ENCODE results near the gene NOD2.

The NOD2 gene

GRCh38 chr16:50669741-50670140 is 23.7 kb upstream of the NOD2 start:
- DNase-seq (ENCODE audit: low read depth in 2 of 3, low spot score in 2 of 3): no peak

- no peak for DNase-seq (ENCODE audit: low read depth in 2 of 3, low spot score in 2 of 3)
These were observed 22.9 kb upstream of the NOD2 start for GRCh38 chr16:50670476-50670875.

GRCh38 chr16:50671644-50672260 is 21.7 kb upstream of the NOD2 start:
- peak in 1 of 3 experiments; percentile 66 for DNase-seq (ENCODE audit: low read depth in 2 of 3, low spot score in 2 of 3)

- no peak for DNase-seq (ENCODE audit: low read depth in 2 of 3, low spot score in 2 of 3)
These were observed 19.7 kb upstream of the NOD2 start for GRCh38 chr16:50673496-50674275.

GRCh38 chr16:50674831-50675230 is 18.6 kb upstream of the NOD2 start:
- no peak for DNase-seq (ENCODE audit: low read depth in 2 of 3, low spot score in 2 of 3)

GRCh38 chr16:50675686-50676610 is 17.5 kb upstream of the NOD2 start:
- no peak for DNase-seq (ENCODE audit: low read depth in 2 of 3, low spot score in 2 of 3)

- no peak for DNase-seq (ENCODE audit: low read depth in 2 of 3, low spot score in 2 of 3)
These were observed 16.7 kb upstream of the NOD2 start for GRCh38 chr16:50676684-50677225.

- no peak for DNase-seq (ENCODE audit: low read depth in 2 of 3, low spot score in 2 of 3)
These were observed 16.1 kb upstream of the NOD2 start for GRCh38 chr16:50677351-50677750.

- DNase-seq (ENCODE audit: low read depth in 2 of 3, low spot score in 2 of 3): no peak
These were observed 14.9 kb upstream of the NOD2 start for GRCh38 chr16:50678531-50678930.

GRCh38 chr16:50679266-50679665 is 14.1 kb upstream of the NOD2 start:
- DNase-seq (ENCODE audit: low read depth in 2 of 3, low spot score in 2 of 3): no peak

- no peak for DNase-seq (ENCODE audit: low read depth in 2 of 3, low spot score in 2 of 3)
These were observed 13.5 kb upstream of the NOD2 start for GRCh38 chr16:50679676-50680555.

GRCh38 chr16:50680556-50680893 is 12.9 kb upstream of the NOD2 start:
- DNase-seq (ENCODE audit: low read depth in 2 of 3, low spot score in 2 of 3): no peak

GRCh38 chr16:50681021-50681885 is 12.2 kb upstream of the NOD2 start, which contains the start of gene SNX20:
SNX20 (minus strand) TSS chr16:50681312; CDS start chr16:50677526, 3,786 bp downstream.
- no peak for DNase-seq (ENCODE audit: low read depth in 2 of 3, low spot score in 2 of 3)

GRCh38 chr16:50683689-50684374 is 9.6 kb upstream of the NOD2 start:
- no peak for DNase-seq (ENCODE audit: low read depth in 2 of 3, low spot score in 2 of 3)

GRCh38 chr16:50684823-50685461 is 8.5 kb upstream of the NOD2 start:
- DNase-seq (ENCODE audit: low read depth in 2 of 3, low spot score in 2 of 3): no peak

- no peak for DNase-seq (ENCODE audit: low read depth in 2 of 3, low spot score in 2 of 3)
These were observed 7.8 kb upstream of the NOD2 start for GRCh38 chr16:50685462-50686063.

GRCh38 chr16:50688083-50688482 is 5.3 kb upstream of the NOD2 start:
- no peak for DNase-seq (ENCODE audit: low read depth in 2 of 3, low spot score in 2 of 3)

GRCh38 chr16:50688867-50689266 is 4.5 kb upstream of the NOD2 start:
- no peak for DNase-seq (ENCODE audit: low read depth in 2 of 3, low spot score in 2 of 3)
